NCI-H82 (cell line): Measurements from ENCODE around the gene RFX4.
"Not testable (repeated sequence)": the region's sequence is repeated elsewhere in the genome, so short reads cannot be mapped to it uniquely, and the experiment has no call there.

Source experiments
- DNase-seq: peaks from one replicate; lab custom pipeline; 2025; lab: John Stamatoyannopoulos, UW

Gene RFX4

DNA sequence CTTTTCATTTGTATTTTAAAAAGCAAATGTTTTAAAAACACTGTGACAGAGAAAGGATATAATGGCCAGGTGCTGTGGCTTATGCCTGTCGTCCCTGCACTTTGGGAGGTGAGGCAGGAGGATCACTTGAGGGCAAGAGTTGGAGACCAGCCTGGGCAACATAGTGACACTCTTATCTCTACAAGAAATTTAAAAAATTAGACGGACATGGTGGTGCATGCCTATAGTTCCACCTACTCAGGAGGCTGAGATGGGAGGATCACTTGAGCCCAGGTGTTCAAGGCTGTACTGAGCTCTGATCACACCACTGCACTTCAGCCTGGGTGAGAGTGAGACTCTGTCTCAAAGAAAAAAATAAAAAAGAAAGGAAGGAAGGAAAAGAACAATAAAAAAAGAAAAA is 7.8 kb downstream of the RFX4 start:
- no peak for DNase-seq

DNA sequence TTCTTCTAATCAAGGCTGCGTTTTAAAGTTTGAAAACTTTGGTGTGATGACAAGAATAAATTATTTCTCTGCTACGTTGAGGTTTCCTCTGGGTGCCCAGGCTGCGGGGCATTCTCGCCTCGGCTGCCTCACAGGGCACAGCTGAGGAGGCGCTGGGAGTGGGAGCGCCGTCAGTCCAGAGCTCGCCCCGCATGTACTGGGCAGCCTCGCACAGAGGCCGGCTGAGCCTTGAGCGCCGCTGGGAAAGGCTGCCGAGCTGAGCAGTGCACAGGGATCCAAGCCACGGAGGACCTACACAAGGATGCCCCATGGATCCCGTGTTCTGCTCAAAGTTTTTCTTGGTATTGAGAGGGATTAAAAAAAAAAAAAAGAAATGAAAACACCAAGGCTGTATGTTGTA is 11.6 kb downstream of the RFX4 start:
- DNase-seq: no peak

DNA sequence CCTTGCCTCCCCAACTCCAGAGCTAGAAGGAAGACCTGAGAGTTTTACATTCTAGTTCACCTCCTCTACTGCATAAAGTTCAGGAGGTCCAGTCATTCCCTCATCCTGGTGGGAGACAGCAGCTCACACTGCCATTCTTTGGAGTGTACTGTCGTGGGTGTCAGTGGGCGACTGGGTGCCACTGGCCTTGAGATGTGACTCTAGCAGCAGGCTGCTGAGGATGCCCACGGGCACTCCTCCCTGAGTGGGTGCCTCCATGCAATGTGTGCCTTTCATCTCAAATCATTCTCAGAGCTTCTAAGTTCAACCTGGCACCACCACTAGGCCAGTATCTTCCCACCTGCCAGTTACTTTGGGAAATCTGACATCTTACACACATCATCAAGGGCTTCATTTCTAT is 12.5 kb downstream of the RFX4 start:
- no peak for DNase-seq

DNA sequence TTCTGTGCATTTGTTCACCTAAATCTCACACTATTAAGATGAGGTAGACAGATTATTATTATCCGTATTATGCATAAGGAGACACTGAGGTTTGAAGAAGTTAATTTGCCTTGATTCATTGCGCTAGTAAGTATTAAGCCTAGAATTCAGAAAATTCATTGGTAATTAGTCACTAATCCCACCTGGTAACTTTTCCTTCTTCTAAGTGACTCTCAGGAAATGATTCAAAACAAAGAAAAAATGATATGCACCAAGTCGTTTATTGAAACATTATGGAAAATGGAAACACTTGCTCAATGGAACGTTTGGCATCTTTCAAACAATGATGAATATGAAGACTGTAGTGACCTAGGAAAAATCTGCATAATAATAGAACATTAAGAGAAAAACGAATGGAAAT is 15.2 kb downstream of the RFX4 start:
- DNase-seq: no peak

DNA sequence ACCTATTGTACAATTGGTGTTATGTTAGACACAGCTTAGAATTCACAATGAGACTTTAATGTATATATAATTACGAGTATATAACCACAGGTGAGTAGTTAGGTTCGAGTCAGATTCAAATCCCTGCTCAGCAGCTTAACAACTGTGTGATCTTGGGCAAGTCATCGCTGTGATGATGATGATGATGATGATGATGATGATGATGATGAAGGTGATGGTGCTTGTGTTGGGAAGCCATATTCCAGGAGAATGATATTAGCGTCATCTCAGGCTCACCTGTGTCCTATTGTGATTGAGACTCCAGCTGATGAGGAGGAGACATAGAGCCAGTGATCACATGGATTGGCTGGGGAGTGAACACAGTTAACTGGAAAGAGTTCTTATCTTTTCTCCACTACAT is 16.5 kb downstream of the RFX4 start:
- DNase-seq: no peak

- DNase-seq: no peak
These were observed 17.7 kb downstream of the RFX4 start for GRCh38 chr12:106600503-106600902.

GRCh38 chr12:106601031-106601430 is 18.2 kb downstream of the RFX4 start:
- DNase-seq: peak; percentile 13

DNA sequence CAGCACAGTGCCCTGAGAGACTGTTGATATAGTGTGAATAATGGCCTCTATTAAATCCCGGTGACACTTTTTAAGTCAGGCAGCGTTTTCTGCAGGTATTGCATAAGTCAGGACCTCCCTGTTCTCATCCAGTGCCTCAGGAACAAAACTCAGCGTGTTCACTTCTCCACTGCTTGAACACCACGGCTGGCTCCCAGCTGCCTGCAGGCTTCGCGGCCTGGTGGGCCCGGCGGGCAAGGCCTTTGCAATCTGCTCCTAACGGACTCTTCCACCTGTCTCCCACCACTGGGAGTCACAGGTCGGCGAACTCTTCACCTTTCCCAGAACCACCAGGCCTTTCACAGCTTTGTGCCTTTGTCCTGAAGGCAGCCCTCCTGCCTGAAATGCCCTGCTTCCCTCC is 18.7 kb downstream of the RFX4 start:
- DNase-seq: no peak

- no peak for DNase-seq
These were observed 19.3 kb downstream of the RFX4 start for GRCh38 chr12:106602076-106602475.

GRCh38 chr12:106605254-106605653 is 22.4 kb downstream of the RFX4 start:
- no peak for DNase-seq

- not testable (repeated sequence) for DNase-seq
These were observed 37.8 kb downstream of the RFX4 start for GRCh38 chr12:106620588-106620987.

GRCh38 chr12:106625976-106626375 is 43.2 kb downstream of the RFX4 start:
- DNase-seq: no peak

DNA sequence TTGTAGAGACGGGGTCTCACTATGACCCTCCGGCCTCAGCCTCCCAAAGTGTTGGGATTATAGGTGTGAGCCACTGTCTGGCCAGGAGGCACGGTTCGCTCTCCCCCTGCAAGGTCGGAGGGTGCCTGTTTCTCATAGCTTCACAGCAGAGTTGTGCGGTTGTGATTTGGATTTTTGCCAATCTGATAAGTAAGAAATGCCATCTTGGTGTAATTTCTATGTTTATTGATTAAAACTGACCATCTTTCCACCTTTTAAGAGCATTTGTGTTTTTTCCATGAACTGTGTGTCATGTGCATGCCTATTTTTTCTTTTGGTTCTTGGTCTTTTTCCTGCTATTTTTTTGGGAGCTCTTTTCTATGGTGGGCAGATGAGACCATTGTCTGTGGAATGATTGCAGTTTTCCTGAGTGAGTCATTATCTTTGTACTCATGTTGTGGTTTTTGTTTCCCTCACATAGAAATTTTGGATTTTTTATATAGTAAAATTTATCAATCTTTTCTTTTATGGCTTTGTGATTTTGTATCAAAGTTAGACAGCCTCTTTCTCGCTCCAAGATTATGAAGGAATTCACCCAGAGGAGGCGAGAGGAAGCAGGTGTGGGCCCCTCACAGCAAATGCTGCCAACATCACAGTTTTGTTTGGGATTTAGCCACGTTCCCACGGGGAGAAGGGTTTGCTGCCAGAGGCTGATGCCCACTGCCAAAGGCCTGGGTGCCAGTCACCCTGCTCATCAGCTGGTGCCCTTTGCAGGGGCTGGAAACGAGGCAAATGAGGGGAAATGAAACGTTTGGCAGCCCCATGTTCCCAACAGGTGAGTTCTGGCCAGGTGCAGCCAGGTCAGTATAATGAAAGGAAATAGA is 47.2 kb downstream of the RFX4 start:
- no peak for DNase-seq

GRCh38 chr12:106631150-106631549 is 48.3 kb downstream of the RFX4 start:
- DNase-seq: no peak

DNA sequence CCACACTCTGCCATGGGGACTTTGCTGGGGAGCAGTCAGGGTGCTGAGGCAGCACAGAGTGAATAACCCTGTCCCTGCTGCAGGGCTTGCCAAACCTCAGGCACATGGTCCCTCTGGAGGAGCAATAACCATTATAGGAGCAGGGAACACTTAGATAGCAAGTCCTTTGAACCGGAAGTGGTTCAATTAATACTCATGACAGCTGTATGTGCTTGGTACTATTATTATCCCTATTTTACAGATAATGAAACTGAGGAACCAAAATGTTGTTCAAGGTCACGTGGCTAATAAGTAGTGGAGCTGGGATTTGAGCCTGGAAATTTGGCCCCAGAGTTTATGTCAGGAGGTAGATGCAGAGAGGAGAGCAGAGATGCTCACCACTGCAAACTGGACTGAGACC is 49.0 kb downstream of the RFX4 start:
- no peak for DNase-seq

DNA sequence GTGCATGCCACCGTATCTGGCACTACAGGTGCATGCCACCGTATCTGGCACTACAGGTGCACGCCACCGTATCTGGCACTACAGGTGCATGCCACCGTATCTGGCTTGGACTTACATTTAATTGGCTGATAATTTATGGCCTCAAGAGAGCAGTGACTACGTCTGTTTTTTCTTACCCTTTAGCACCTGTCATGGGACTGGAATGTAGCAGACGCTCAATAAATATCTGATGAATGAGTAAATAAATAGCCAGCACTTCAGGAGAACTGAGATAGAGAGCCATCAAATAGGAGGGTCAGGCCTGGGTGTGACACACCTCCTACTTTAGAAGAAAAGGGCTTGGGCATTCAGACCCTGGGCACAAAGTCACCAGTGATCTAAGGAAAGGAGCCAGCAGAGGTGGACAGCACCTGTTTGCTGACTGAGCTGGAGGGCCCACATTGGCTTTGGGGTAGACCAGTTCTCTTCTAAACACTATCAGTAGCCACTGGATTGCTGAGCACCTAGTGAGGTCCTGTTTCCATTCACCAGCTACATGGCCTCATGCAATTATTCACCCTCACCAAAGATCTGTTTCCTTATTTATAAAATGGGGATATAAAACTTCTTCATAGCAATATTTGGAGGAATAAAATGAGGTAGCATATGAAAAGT is 50.1 kb downstream of the RFX4 start:
- DNase-seq: no peak

GRCh38 chr12:106633451-106633823 is 50.6 kb downstream of the RFX4 start:
- no peak for DNase-seq

DNA sequence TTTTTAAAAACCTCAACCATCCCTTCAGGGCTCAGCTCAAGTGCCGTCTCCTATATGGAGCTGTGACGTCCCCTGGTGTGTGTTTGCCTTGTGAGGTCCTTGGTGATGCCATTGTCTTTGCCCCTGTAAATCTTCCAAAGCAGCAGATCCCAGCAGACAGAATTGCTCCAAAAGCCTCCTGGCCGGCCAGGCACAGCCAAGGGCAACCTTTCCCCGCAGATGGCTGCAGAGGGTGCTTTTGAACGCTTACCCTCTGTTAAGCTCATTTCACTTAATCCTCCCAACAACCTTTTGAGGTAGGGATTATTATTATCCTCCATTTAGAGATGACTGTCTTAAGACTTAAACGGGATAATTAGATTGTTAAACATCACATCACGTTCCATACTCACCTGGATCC is 51.4 kb downstream of the RFX4 start:
- peak; percentile 96 for DNase-seq

- no peak for DNase-seq
These were observed 60.2 kb downstream of the RFX4 start for GRCh38 chr12:106643000-106643399.

GRCh38 chr12:106644335-106645073 is 61.7 kb downstream of the RFX4 start:
- DNase-seq: no peak

DNA sequence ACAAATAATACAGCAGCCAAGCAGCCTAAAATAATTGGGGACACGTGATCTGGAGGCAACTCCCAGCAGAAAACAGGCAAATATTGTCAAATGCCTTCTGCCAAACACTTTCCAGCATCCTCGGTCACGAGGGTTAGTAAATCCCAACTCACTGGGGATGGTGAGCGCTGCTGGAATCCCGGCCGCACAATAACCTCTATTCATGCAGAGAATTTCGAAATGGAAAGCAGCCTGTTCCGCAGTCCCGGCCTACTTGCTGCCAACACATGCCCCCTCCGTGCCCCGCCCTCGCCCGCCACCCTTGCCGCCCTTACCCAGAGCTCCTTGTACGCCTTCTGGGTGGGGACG is 62.2 kb downstream of the RFX4 start:
- DNase-seq: no peak

- DNase-seq: no peak
These were observed 62.9 kb downstream of the RFX4 start for GRCh38 chr12:106645465-106646330.
